Thymus (tissue), 11 donors: ENCODE data around the gene PNPT1. TPM values are rescaled to one million over a fixed set of nuclear protein-coding genes. Genes with fewer than 3 reads are reported as not detected.
"Not testable (repeated sequence)": the region's sequence is repeated elsewhere in the genome, so short reads cannot be mapped to it uniquely, and the experiment has no call there.

Experiments
- DNase-seq, 9 donors: peaks; one replicate each; pipeline ENCODE4 v3.0.0-alpha.2; 2013; ENCODE audit warnings: low spot score in 9 of 9, low read depth in 6 of 9, missing footprints in 1 of 9
- H3K27ac ChIP-seq, 2 donors: one replicate each; pipeline ENCODE4 v1.5.1; 2013; ENCODE audit warnings: control low read depth in 1 of 2, low read depth in 1 of 2, low read length in 1 of 2, mild to moderate bottlenecking in 1 of 2, moderate library complexity in 1 of 2
- H3K27me3 ChIP-seq, 2 donors: one replicate each; pipeline ENCODE4 v1.5.1; 2013; ENCODE audit warnings: low read length in 1 of 2; ENCODE audit not compliant: control insufficient read depth in 2 of 2, insufficient read depth in 1 of 2
- H3K36me3 ChIP-seq, 2 donors: one replicate each; pipeline ENCODE4 v1.5.1; 2013; ENCODE audit warnings: low read length in 1 of 2, mild to moderate bottlenecking in 1 of 2, moderate library complexity in 1 of 2; ENCODE audit not compliant: control insufficient read depth in 2 of 2, insufficient read depth in 2 of 2
- H3K4me1 ChIP-seq, 2 donors: one replicate each; pipeline ENCODE4 v1.5.1; 2013; ENCODE audit warnings: low read length in 2 of 2; ENCODE audit not compliant: control insufficient read depth in 2 of 2, insufficient read depth in 2 of 2
- H3K4me3 ChIP-seq, 2 donors: one replicate each; pipeline ENCODE4 v1.5.1; 2013; ENCODE audit warnings: low read length in 2 of 2, control low read depth in 1 of 2, mild to moderate bottlenecking in 1 of 2
- H3K9me3 ChIP-seq, 2 donors: one replicate each; pipeline ENCODE4 v1.5.1; 2013; ENCODE audit warnings: low read length in 1 of 2, mild to moderate bottlenecking in 1 of 2; ENCODE audit not compliant: control insufficient read depth in 2 of 2, insufficient read depth in 1 of 2
- WGBS: extraction: QIAGEN DNeasy Blood & Tissue Kit; methylation state at CpG from one replicate; pipeline ENCODE4 v1.1.7; 2013; 5-methylcytosine and 5-hydroxymethylcytosine counted together
- polyA plus RNA-seq: library from polyadenylated mRNA; stranded (reverse); fragments of 200-250 nt; gene quantifications from one replicate; pipeline ENCODE4 v1.2.3, GENCODE V29; 2013
- total RNA-seq: library from RNA; stranded (reverse); fragments of 120-200 nt; gene quantifications from one replicate; pipeline ENCODE4 v1.2.4, GENCODE V29; 2013
- donor health status: healthy.

The PNPT1 gene
- total and polyA plus RNA-seq, 2 donors = 17.5 to 20.6 TPM

GRCh38 chr2:55610954-55611743 is 82.5 kb downstream of the PNPT1 start:
- 98% methylated on average over 3 of the region's 3 CpGs for WGBS
- no peak for DNase-seq
- H3K27ac ChIP-seq = no peak overlapping the region
- H3K4me1 ChIP-seq = peaks cover 4 to 5% of the 10 kb centered on the region in 2 donors
- peaks cover 11 to 28% of the 10 kb centered on the region in 2 donors for H3K36me3 ChIP-seq
- H3K4me3 ChIP-seq = no peak overlapping the region
- H3K9me3 ChIP-seq = no peaks in the 10 kb centered on the region
- no peaks in the 10 kb centered on the region for H3K27me3 ChIP-seq

- no peaks in the 10 kb centered on the region for H3K4me1 ChIP-seq
- H3K4me3 ChIP-seq = no peak overlapping the region
- no peak for DNase-seq
- peaks cover 11 to 28% of the 10 kb centered on the region in 2 donors for H3K36me3 ChIP-seq
- no peaks in the 10 kb centered on the region for H3K27me3 ChIP-seq
- H3K9me3 ChIP-seq = no peaks in the 10 kb centered on the region
- WGBS = 98% methylated on average over 1 of the region's 1 CpG
- no peak overlapping the region for H3K27ac ChIP-seq
Observed at GRCh38 chr2:55609938-55610578, 83.6 kb downstream of the PNPT1 start.

GRCh38 chr2:55609193-55609794 is 84.3 kb downstream of the PNPT1 start:
- H3K4me3 ChIP-seq = no peak overlapping the region
- H3K4me1 ChIP-seq = no peaks in the 10 kb centered on the region
- DNase-seq = no peak

GRCh38 chr2:55607717-55608116 is 85.9 kb downstream of the PNPT1 start:
- no peak overlapping the region for H3K4me3 ChIP-seq
- no peaks in the 10 kb centered on the region for H3K4me1 ChIP-seq
- no peaks in the 10 kb centered on the region for H3K9me3 ChIP-seq
- no peaks in the 10 kb centered on the region for H3K27me3 ChIP-seq
- over 99% methylated on average over 3 of the region's 3 CpGs for WGBS
- no peak overlapping the region for H3K27ac ChIP-seq
- no peak for DNase-seq
- peaks cover 15 to 26% of the 10 kb centered on the region in 2 donors for H3K36me3 ChIP-seq

More at GRCh38 chr2:55609193-55609794, 84.3 kb downstream of the PNPT1 start:
- Histone ChIP-seq H3K27ac (no peak overlapping the region), H3K27me3 (no peaks in the 10 kb centered on the region), H3K36me3 (peaks cover 11 to 25% of the 10 kb centered on the region in 2 donors), H3K9me3 (no peaks in the 10 kb centered on the region)
- 86% methylated on average over 8 of the region's 8 CpGs for WGBS

GRCh38 chr2:55604027-55604565 is 89.5 kb downstream of the PNPT1 start:
- Histone ChIP-seq H3K27ac (no peak overlapping the region), H3K4me1 (no peaks in the 10 kb centered on the region), H3K9me3 (no peaks in the 10 kb centered on the region), H3K4me3 (no peak overlapping the region), H3K27me3 (no peaks in the 10 kb centered on the region), H3K36me3 (peaks cover 15 to 32% of the 10 kb centered on the region in 2 donors)
- 100% methylated on average over 1 of the region's 1 CpG for WGBS
- no peak for DNase-seq

- Histone ChIP-seq H3K4me3 (no peak overlapping the region), H3K4me1 (no peaks in the 10 kb centered on the region), H3K36me3 (peaks cover 28 to 50% of the 10 kb centered on the region in 2 donors), H3K27ac (no peak overlapping the region), H3K27me3 (no peaks in the 10 kb centered on the region), H3K9me3 (no peaks in the 10 kb centered on the region)
- no peak for DNase-seq
Observed at GRCh38 chr2:55601849-55602248, 91.8 kb downstream of the PNPT1 start.

- WGBS = 96% methylated on average over 11 of the region's 11 CpGs
- Histone ChIP-seq H3K9me3 (no peaks in the 10 kb centered on the region), H3K4me3 (no peak overlapping the region), H3K27me3 (no peaks in the 10 kb centered on the region), H3K36me3 (peaks cover 27 to 63% of the 10 kb centered on the region in 2 donors), H3K27ac (no peak overlapping the region), H3K4me1 (no peaks in the 10 kb centered on the region)
- DNase-seq = no peak
Observed at GRCh38 chr2:55598056-55598795, 95.4 kb downstream of the PNPT1 start.

GRCh38 chr2:55596795-55597194 is 96.8 kb downstream of the PNPT1 start:
- not testable (repeated sequence) for H3K27me3 ChIP-seq, H3K27ac ChIP-seq, H3K4me3 ChIP-seq, H3K9me3 ChIP-seq, H3K4me1 ChIP-seq, DNase-seq
- peaks cover 18 to 50% of the 10 kb centered on the region in 2 donors for H3K36me3 ChIP-seq
- WGBS = 98% methylated on average over 6 of the region's 6 CpGs
